Measurements from ENCODE around the gene ATCAY.

The ATCAY gene

GRCh38 chr19:3880471-3881271 is at the start of gene ATCAY:
Gene ATCAY (plus strand): TSS chr19:3880685. CDS start chr19:3885768, 5,083 bp downstream.
- no peak for DNase-seq

- no peak for DNase-seq
These were observed 48.9 kb upstream of the ATCAY start for GRCh38 chr19:3831601-3832000.

- DNase-seq = no peak
These were observed 48.5 kb upstream of the ATCAY start for GRCh38 chr19:3832001-3832400.

- no peak for DNase-seq
These were observed 46.7 kb upstream of the ATCAY start for GRCh38 chr19:3833578-3834348.

- DNase-seq = no peak
These were observed 46.0 kb upstream of the ATCAY start for GRCh38 chr19:3834349-3835054.

GRCh38 chr19:3835055-3835435 is 45.4 kb upstream of the ATCAY start:
- no peak for DNase-seq

GRCh38 chr19:3836887-3837286 is 43.6 kb upstream of the ATCAY start:
- no peak for DNase-seq

GRCh38 chr19:3837332-3837731 is 43.2 kb upstream of the ATCAY start:
- no peak for DNase-seq

- DNase-seq = no peak
These were observed 42.6 kb upstream of the ATCAY start for GRCh38 chr19:3837922-3838321.

GRCh38 chr19:3838661-3839060 is 41.8 kb upstream of the ATCAY start:
- no peak for DNase-seq

GRCh38 chr19:3839941-3840340 is 40.5 kb upstream of the ATCAY start:
- no peak for DNase-seq

- no peak for DNase-seq
These were observed 39.7 kb upstream of the ATCAY start for GRCh38 chr19:3840804-3841203.

- DNase-seq = no peak
These were observed 37.5 kb upstream of the ATCAY start for GRCh38 chr19:3842948-3843347.

GRCh38 chr19:3844596-3844995 is 35.9 kb upstream of the ATCAY start:
- no peak for DNase-seq

GRCh38 chr19:3849092-3849491 is 31.4 kb upstream of the ATCAY start:
- peak; percentile 69 for DNase-seq

- DNase-seq = no peak
These were observed 30.7 kb upstream of the ATCAY start for GRCh38 chr19:3849787-3850186.

- DNase-seq = no peak
These were observed 30.0 kb upstream of the ATCAY start for GRCh38 chr19:3850320-3850972.

- no peak for DNase-seq
These were observed 29.0 kb upstream of the ATCAY start for GRCh38 chr19:3851254-3852176.

GRCh38 chr19:3852177-3852511 is 28.3 kb upstream of the ATCAY start:
- no peak for DNase-seq

- DNase-seq = peak; percentile 29
These were observed 27.8 kb upstream of the ATCAY start for GRCh38 chr19:3852614-3853254.

GRCh38 chr19:3855320-3855719 is 25.2 kb upstream of the ATCAY start:
- DNase-seq = no peak
